HL-60 (cell line): ENCODE measurements around the gene KISS1.

Source experiments
- DNase-seq, 2 experiments: peaks; one replicate each; pipeline ENCODE4 v3.0.0-alpha.2; 2010 to 2020; ENCODE audit warnings: low read depth in 1 of 2, low spot score in 1 of 2
- H3K27ac ChIP-seq: fragments of 250-450 bp; sonication (Bioruptor Pico); replicated peaks from 2 replicates; pipeline ENCODE4 v1.5.1; 2020; ENCODE audit warnings: mild to moderate bottlenecking, moderate library complexity
- H3K27me3 ChIP-seq: fragments of 250-450 bp; sonication (Bioruptor Pico); 2 replicates; pipeline ENCODE4 v1.5.1; 2021; ENCODE audit warnings: mild to moderate bottlenecking, moderate library complexity; ENCODE audit not compliant: insufficient read depth, poor library complexity, severe bottlenecking
- H3K4me3 ChIP-seq: replicated peaks from 2 replicates; pipeline ENCODE4 v1.5.1; 2011; ENCODE audit warnings: mild to moderate bottlenecking, control low read depth, low read length; ENCODE audit not compliant: insufficient read depth
- GABPA ChIP-seq: IDR thresholded peaks from 2 replicates; pipeline ENCODE4 v1.6.1; 2012; ENCODE audit warnings: low read depth
- POLR2AphosphoS5 ChIP-seq: IDR thresholded peaks from 2 replicates; pipeline ENCODE4 v1.6.1; 2012; ENCODE audit warnings: low read depth
- SPI1 ChIP-seq: IDR thresholded peaks from 2 replicates; pipeline ENCODE4 v1.6.1; 2012; ENCODE audit warnings: low read depth, mild to moderate bottlenecking, borderline replicate concordance
- TF ChIP-seq, protein P1 (sequence below): IDR thresholded peaks from 2 replicates; pipeline ENCODE4 v1.6.1; 2012; ENCODE audit warnings: low read depth; ENCODE audit not compliant: insufficient replicate concordance
- TF ChIP-seq, protein P2 (sequence below): IDR thresholded peaks from one replicate; pipeline ENCODE4 v1.5.1; 2011; ENCODE audit warnings: low read length, control low read depth, inconsistent platforms; ENCODE audit not compliant: insufficient read depth

The KISS1 gene

DNA sequence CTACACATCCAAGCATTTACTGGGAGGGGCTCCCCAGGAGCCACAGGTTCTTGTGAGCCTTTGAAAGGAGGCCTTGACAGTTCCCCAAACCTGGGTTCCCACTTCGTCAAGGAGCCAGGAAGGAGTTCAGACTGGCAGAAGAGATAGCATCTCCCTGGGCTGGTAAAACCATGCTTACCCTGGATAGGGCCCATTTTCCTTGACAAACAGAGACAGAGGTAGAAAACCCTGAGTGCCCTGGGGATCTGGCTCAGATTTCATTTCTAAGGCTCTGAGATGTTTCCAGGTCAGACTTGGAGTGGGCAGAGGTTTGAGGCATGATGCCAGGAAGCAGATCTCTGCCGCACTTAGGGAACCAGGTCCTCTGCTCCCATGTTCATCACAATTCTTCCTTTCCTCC is 47.2 kb downstream of the KISS1 start:
- no peak for DNase-seq
- Histone ChIP-seq H3K4me3 (no peak overlapping the region), H3K27me3 (peaks cover 30% of the 10 kb centered on the region), H3K27ac (no peak overlapping the region)
- TF ChIP-seq POLR2AphosphoS5 (no peak), SPI1 (no peak), GABPA (no peak)
- TF ChIP-seq, protein P1, sequence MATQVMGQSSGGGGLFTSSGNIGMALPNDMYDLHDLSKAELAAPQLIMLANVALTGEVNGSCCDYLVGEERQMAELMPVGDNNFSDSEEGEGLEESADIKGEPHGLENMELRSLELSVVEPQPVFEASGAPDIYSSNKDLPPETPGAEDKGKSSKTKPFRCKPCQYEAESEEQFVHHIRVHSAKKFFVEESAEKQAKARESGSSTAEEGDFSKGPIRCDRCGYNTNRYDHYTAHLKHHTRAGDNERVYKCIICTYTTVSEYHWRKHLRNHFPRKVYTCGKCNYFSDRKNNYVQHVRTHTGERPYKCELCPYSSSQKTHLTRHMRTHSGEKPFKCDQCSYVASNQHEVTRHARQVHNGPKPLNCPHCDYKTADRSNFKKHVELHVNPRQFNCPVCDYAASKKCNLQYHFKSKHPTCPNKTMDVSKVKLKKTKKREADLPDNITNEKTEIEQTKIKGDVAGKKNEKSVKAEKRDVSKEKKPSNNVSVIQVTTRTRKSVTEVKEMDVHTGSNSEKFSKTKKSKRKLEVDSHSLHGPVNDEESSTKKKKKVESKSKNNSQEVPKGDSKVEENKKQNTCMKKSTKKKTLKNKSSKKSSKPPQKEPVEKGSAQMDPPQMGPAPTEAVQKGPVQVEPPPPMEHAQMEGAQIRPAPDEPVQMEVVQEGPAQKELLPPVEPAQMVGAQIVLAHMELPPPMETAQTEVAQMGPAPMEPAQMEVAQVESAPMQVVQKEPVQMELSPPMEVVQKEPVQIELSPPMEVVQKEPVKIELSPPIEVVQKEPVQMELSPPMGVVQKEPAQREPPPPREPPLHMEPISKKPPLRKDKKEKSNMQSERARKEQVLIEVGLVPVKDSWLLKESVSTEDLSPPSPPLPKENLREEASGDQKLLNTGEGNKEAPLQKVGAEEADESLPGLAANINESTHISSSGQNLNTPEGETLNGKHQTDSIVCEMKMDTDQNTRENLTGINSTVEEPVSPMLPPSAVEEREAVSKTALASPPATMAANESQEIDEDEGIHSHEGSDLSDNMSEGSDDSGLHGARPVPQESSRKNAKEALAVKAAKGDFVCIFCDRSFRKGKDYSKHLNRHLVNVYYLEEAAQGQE = no peak
- TF ChIP-seq, protein P2, sequence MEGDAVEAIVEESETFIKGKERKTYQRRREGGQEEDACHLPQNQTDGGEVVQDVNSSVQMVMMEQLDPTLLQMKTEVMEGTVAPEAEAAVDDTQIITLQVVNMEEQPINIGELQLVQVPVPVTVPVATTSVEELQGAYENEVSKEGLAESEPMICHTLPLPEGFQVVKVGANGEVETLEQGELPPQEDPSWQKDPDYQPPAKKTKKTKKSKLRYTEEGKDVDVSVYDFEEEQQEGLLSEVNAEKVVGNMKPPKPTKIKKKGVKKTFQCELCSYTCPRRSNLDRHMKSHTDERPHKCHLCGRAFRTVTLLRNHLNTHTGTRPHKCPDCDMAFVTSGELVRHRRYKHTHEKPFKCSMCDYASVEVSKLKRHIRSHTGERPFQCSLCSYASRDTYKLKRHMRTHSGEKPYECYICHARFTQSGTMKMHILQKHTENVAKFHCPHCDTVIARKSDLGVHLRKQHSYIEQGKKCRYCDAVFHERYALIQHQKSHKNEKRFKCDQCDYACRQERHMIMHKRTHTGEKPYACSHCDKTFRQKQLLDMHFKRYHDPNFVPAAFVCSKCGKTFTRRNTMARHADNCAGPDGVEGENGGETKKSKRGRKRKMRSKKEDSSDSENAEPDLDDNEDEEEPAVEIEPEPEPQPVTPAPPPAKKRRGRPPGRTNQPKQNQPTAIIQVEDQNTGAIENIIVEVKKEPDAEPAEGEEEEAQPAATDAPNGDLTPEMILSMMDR = no peak

DNA sequence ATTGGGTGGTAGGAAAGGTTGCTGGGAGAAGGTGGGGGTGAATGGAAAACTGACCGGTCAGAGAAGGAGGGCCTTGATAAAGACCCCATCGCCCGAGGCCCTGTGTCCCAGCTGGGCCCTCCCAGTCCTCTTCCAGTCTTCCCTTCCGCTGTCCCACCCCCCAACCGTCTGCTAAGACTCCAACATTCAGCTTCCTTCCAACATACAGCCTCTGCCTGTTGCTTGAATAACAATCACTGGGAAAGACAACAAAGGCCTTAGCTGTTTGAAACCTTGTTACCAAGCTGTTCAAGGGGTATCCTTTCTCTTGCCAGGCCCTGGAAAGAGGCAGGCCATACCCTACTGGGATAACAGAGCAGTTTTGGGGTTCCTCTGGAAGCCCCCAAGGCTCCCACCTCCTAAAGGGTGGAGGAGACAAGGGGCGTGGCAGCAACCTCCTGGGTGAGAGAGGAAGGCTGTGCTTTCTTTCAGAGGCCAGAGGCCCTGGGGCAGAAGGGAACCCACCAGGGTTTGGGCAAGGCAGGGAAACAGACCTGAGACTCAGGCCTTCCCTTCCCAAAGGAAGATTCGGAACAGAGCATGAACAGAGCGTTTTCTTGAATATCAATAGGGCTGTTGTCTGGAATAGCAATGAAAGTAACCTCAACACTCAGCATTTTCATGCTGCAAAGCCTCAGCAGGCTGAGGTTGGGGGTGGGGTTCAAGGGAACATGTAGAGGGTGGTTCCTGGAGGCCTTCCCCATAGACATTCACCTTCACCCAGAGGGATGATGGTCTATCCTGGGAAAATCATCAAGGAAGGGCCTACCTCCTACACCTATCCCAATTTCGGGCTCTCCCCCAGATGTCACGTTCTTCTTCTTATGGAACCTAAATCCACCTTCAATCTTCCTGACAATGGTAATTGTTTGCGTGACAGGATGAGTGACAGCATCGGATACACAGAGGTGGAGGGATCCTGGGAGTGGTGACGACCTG is 48.6 kb downstream of the KISS1 start:
- Histone ChIP-seq H3K4me3 (no peak overlapping the region), H3K27ac (no peak overlapping the region), H3K27me3 (peaks cover 26% of the 10 kb centered on the region)
- TF ChIP-seq, protein P1 = no peak
- TF ChIP-seq, protein P2 = no peak
- TF ChIP-seq SPI1 (no peak), POLR2AphosphoS5 (no peak), GABPA (no peak)
- DNase-seq = no peak

- no peak overlapping the region for H3K4me3 ChIP-seq
- no peak for TF ChIP-seq POLR2AphosphoS5
- TF ChIP-seq, protein P2 = no peak
- no peak overlapping the region for H3K27ac ChIP-seq
These were observed 49.3 kb downstream of the KISS1 start for GRCh38 chr1:204146965-204147364.

More at GRCh38 chr1:204146965-204147364, 49.3 kb downstream of the KISS1 start:
- DNase-seq = no peak
- H3K27me3 ChIP-seq = peaks cover 26% of the 10 kb centered on the region
